Measurements from ENCODE around the gene KCNN4. TPM values are rescaled to one million over a fixed set of nuclear protein-coding genes. Genes with fewer than 3 reads are reported as not detected.
"Not testable (repeated sequence)": the region's sequence is repeated elsewhere in the genome, so short reads cannot be mapped to it uniquely, and the experiment has no call there.

The KCNN4 gene
- polyA plus RNA-seq, 2 donors: 3.9 to 4.6 TPM

DNA sequence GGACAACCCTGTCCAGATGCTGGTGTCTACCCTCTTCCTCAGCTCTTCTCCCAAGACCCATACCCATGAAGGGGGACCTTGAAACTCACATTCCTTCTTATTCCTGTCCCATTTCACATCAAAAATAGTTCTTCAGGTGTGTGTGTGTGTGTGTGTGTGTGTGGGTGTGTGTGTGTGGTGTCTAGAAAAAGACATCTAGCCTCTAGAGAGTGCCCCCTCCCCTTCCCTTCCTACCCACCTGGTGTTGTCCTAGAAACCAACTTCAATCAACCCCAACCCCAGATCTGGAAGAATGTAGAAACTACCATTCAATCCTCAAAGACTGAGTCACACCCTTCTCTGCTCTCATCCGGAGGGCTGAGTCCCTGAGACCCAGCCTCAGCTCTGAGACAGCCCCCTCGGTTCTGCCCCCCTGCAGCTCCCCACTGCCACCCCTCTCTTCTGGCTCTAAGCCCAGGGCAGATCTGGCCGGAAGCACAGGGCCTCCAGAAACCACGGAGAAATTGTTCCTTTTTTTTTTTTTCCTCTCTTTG, 3.5 kb downstream of the KCNN4 start:
- WGBS, 2 donors: 3 to 8% methylated on average over 4 of the region's 4 CpGs
- no peaks in the 10 kb centered on the region for H3K36me3 ChIP-seq (ENCODE audit: control insufficient read depth in 2 of 2, insufficient read depth in 2 of 2, low read length in 1 of 2)
- no peak overlapping the region for H3K27ac ChIP-seq (ENCODE audit: low read depth in 2 of 2, low read length in 1 of 2)
- H3K4me3 ChIP-seq (ENCODE audit: low read depth in 1 of 2, low read length in 2 of 2): no peak overlapping the region
- H3K4me1 ChIP-seq (ENCODE audit: control insufficient read depth in 2 of 2, insufficient read depth in 2 of 2, low read length in 1 of 2): peaks cover 4 to 17% of the 10 kb centered on the region in 2 donors
- no peaks in the 10 kb centered on the region for H3K9me3 ChIP-seq (ENCODE audit: control insufficient read depth in 2 of 2, insufficient read depth in 1 of 2, low read depth in 1 of 2, low read length in 1 of 2)
- H3K27me3 ChIP-seq (ENCODE audit: control insufficient read depth in 1 of 2, insufficient read depth in 2 of 2, low read length in 2 of 2): no peaks in the 10 kb centered on the region

DNA sequence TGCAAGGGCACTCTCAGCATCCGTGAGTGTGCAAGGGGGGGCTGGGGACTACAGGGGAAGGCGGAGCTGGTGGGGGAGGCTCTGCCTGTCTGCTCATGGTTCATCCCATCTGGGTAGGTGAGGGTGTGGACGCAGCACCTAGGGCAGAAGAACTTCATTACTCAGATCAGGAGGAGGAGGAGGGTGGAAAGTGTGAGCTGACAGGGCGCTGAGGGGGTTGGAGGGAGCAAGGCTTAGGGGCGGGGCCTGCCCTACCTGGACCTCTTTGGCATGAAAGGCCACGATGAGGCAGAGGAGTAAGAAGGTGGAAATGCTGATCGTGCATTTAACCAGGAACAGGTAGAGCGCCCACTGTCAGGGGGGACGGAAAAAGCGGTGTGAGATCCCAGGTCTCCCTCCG, 4.5 kb downstream of the KCNN4 start:
- Histone ChIP-seq H3K9me3 (ENCODE audit: control insufficient read depth in 2 of 2, insufficient read depth in 1 of 2, low read depth in 1 of 2, low read length in 1 of 2) (no peaks in the 10 kb centered on the region), H3K4me1 (ENCODE audit: control insufficient read depth in 2 of 2, insufficient read depth in 2 of 2, low read length in 1 of 2) (peaks cover 4 to 12% of the 10 kb centered on the region in 2 donors), H3K4me3 (ENCODE audit: low read depth in 1 of 2, low read length in 2 of 2) (no peak overlapping the region), H3K36me3 (ENCODE audit: control insufficient read depth in 2 of 2, insufficient read depth in 2 of 2, low read length in 1 of 2) (no peaks in the 10 kb centered on the region), H3K27me3 (ENCODE audit: control insufficient read depth in 1 of 2, insufficient read depth in 2 of 2, low read length in 2 of 2) (no peaks in the 10 kb centered on the region), H3K27ac (ENCODE audit: low read depth in 2 of 2, low read length in 1 of 2) (no peak overlapping the region)
- WGBS, 2 donors: 60 to 65% methylated on average over 11 of the region's 11 CpGs

DNA sequence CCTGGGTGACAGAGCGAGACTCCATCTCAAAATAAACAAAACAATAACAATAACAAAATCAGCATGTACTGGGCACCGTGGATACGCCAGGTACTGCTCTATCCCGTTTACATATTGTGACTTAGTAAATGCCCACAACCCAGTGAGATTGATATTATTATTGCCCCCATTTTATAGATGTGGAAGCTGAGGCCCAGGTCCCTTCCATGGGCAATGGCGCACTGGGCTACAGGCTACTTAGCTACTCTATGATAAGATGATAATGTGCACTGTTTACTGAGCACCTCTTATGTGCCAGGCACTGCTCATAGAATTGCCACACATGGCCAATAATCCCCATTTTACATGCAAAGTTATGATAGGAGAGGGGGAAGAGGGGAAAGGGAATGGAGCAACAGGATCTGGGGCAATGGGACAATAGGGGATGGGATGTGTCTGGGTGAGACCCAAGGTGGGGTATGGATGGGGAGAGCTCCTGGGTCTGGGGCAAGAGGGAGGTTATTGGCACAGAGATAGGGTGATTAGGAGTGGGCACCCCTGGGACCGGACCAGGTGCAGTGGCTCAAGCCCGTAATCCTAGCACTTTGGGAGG, 5.4 kb downstream of the KCNN4 start:
- no peaks in the 10 kb centered on the region for H3K9me3 ChIP-seq (ENCODE audit: control insufficient read depth in 2 of 2, insufficient read depth in 1 of 2, low read depth in 1 of 2, low read length in 1 of 2)
- H3K27ac ChIP-seq (ENCODE audit: low read depth in 2 of 2, low read length in 1 of 2): no peak overlapping the region
- no peaks in the 10 kb centered on the region for H3K36me3 ChIP-seq (ENCODE audit: control insufficient read depth in 2 of 2, insufficient read depth in 2 of 2, low read length in 1 of 2)
- no peak overlapping the region for H3K4me3 ChIP-seq (ENCODE audit: low read depth in 1 of 2, low read length in 2 of 2)
- 89% methylated on average over 7 of the region's 7 CpGs for WGBS, 2 donors
- peaks cover 4 to 5% of the 10 kb centered on the region in 2 donors for H3K4me1 ChIP-seq (ENCODE audit: control insufficient read depth in 2 of 2, insufficient read depth in 2 of 2, low read length in 1 of 2)
- no peaks in the 10 kb centered on the region for H3K27me3 ChIP-seq (ENCODE audit: control insufficient read depth in 1 of 2, insufficient read depth in 2 of 2, low read length in 2 of 2)

DNA sequence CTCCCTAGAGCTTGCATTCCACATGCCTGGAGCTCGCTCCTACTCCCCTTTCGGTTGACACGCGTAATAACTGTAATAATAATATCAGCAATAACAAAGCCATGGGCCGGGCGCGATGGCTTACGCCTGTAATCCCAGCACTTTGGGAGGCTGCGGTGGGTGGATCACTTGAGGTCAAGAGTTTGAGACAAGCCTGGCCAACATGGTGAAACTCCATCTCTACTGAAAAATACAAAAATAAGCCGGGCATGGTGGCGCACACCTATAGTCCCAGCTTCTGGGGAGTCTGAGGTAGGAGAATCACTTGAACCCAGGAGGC, 5.9 kb downstream of the KCNN4 start:
- WGBS, 2 donors: 61 to 79% methylated on average over 11 of the region's 11 CpGs
- H3K27me3 ChIP-seq (ENCODE audit: control insufficient read depth in 1 of 2, insufficient read depth in 2 of 2, low read length in 2 of 2); H3K4me3 ChIP-seq (ENCODE audit: low read depth in 1 of 2, low read length in 2 of 2); H3K27ac ChIP-seq (ENCODE audit: low read depth in 2 of 2, low read length in 1 of 2); H3K4me1 ChIP-seq (ENCODE audit: control insufficient read depth in 2 of 2, insufficient read depth in 2 of 2, low read length in 1 of 2); H3K36me3 ChIP-seq (ENCODE audit: control insufficient read depth in 2 of 2, insufficient read depth in 2 of 2, low read length in 1 of 2); H3K9me3 ChIP-seq (ENCODE audit: control insufficient read depth in 2 of 2, insufficient read depth in 1 of 2, low read depth in 1 of 2, low read length in 1 of 2): not testable (repeated sequence)

DNA sequence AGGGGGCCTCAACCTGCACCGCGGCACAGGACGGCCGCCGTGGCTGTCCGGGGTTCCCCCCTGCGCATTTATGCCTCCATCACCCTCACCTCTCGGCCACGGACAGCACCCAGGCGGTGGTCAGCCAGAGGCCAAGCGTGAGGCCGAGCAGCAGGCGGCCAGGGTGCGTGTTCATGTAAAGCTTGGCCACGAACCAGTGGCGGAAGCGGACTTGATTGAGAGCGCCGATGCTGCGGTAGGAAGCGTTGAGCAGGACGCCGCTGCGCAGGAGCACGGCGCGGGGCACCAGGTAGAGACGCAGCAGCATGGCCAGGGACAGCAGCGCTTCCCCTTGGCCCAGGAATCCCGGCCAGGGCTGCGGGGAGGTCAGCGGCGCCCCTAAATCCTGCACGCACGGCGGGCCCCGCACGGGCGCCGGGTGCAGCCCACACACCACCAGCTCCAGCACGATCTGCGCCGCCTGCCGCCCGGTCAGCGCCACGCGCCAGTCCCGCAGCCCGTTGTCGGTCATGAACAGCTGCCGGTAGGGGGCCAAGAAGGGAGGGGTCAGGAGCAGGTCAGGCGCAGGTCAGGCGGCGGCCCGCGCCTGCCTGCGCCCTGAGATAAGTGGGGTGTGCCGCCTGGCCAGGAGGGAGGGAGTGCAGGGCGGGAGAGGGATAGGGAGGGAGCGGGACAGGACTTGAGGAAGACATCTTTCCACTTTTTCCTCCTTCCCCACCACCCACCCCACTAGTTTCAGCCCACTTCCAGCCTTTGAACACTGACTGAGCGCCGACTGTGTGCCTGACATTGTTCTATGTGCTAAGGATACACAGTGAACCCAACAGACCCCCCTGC, 6.5 kb downstream of the KCNN4 start:
- Histone ChIP-seq H3K36me3 (ENCODE audit: control insufficient read depth in 2 of 2, insufficient read depth in 2 of 2, low read length in 1 of 2) (peaks cover 0 to under 1% of the 10 kb centered on the region in 2 donors), H3K27me3 (ENCODE audit: control insufficient read depth in 1 of 2, insufficient read depth in 2 of 2, low read length in 2 of 2) (no peaks in the 10 kb centered on the region), H3K4me3 (ENCODE audit: low read depth in 1 of 2, low read length in 2 of 2) (no peak overlapping the region), H3K9me3 (ENCODE audit: control insufficient read depth in 2 of 2, insufficient read depth in 1 of 2, low read depth in 1 of 2, low read length in 1 of 2) (no peaks in the 10 kb centered on the region), H3K4me1 (ENCODE audit: control insufficient read depth in 2 of 2, insufficient read depth in 2 of 2, low read length in 1 of 2) (peaks cover 4 to 5% of the 10 kb centered on the region in 2 donors), H3K27ac (ENCODE audit: low read depth in 2 of 2, low read length in 1 of 2) (no peak overlapping the region)
- 38 to 50% methylated on average over 61 to 63 of the region's 63 CpGs for WGBS, 2 donors

DNA sequence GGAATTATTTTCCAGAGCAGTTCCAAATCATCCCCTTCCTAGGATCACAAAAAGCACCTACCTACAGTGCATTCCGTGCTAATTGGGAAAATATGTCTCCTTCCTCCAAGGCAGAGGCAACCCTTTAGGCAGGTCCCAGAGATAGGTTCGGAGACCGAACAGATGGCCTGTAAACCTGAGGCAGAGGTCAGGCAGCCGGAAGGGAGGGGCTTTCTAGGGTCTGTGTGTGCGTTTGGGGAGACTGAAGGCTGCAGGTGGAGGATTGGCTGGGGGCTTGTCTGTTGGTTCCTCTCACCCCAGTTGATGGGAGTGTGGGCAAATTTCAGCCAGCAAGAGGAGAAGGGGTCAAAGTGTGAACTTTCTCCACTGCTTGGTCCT, 7.1 kb downstream of the KCNN4 start:
- peaks cover 0 to 3% of the 10 kb centered on the region in 2 donors for H3K36me3 ChIP-seq (ENCODE audit: control insufficient read depth in 2 of 2, insufficient read depth in 2 of 2, low read length in 1 of 2)
- H3K27me3 ChIP-seq (ENCODE audit: control insufficient read depth in 1 of 2, insufficient read depth in 2 of 2, low read length in 2 of 2): no peaks in the 10 kb centered on the region
- H3K4me1 ChIP-seq (ENCODE audit: control insufficient read depth in 2 of 2, insufficient read depth in 2 of 2, low read length in 1 of 2): peaks cover 4 to 5% of the 10 kb centered on the region in 2 donors
- WGBS, 2 donors: 65 to 76% methylated on average over 5 of the region's 5 CpGs
- H3K9me3 ChIP-seq (ENCODE audit: control insufficient read depth in 2 of 2, insufficient read depth in 1 of 2, low read depth in 1 of 2, low read length in 1 of 2): no peaks in the 10 kb centered on the region
- H3K4me3 ChIP-seq (ENCODE audit: low read depth in 1 of 2, low read length in 2 of 2): no peak overlapping the region
- H3K27ac ChIP-seq (ENCODE audit: low read depth in 2 of 2, low read length in 1 of 2): no peak overlapping the region

DNA sequence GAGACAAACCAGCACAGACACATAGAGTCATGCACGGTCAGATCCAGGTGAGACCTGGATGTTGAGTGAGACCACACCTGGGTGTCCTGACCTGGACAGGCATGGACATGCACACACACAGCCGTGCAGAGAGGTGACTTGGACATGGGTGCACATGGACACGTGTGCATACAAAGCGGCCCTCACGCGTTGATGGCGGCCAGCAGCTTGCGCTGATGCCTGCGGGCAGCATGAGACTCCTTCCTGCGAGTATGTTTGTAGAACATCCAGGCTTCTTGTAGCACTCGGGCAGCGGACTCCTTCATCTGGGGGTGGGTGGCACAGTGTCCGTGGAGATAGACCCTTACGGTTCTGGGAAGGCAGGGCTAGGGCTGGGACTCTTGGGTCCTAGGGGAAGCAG, 11.5 kb downstream of the KCNN4 start:
- H3K27ac ChIP-seq (ENCODE audit: low read depth in 2 of 2, low read length in 1 of 2): no peak overlapping the region
- no peaks in the 10 kb centered on the region for H3K27me3 ChIP-seq (ENCODE audit: control insufficient read depth in 1 of 2, insufficient read depth in 2 of 2, low read length in 2 of 2)
- 87 to 94% methylated on average over 14 of the region's 14 CpGs for WGBS, 2 donors
- H3K4me1 ChIP-seq (ENCODE audit: control insufficient read depth in 2 of 2, insufficient read depth in 2 of 2, low read length in 1 of 2): peaks cover 1 to 7% of the 10 kb centered on the region in 2 donors
- H3K36me3 ChIP-seq (ENCODE audit: control insufficient read depth in 2 of 2, insufficient read depth in 2 of 2, low read length in 1 of 2): peaks cover 0 to 3% of the 10 kb centered on the region in 2 donors
- H3K9me3 ChIP-seq (ENCODE audit: control insufficient read depth in 2 of 2, insufficient read depth in 1 of 2, low read depth in 1 of 2, low read length in 1 of 2): no peaks in the 10 kb centered on the region
- no peak overlapping the region for H3K4me3 ChIP-seq (ENCODE audit: low read depth in 1 of 2, low read length in 2 of 2)

DNA sequence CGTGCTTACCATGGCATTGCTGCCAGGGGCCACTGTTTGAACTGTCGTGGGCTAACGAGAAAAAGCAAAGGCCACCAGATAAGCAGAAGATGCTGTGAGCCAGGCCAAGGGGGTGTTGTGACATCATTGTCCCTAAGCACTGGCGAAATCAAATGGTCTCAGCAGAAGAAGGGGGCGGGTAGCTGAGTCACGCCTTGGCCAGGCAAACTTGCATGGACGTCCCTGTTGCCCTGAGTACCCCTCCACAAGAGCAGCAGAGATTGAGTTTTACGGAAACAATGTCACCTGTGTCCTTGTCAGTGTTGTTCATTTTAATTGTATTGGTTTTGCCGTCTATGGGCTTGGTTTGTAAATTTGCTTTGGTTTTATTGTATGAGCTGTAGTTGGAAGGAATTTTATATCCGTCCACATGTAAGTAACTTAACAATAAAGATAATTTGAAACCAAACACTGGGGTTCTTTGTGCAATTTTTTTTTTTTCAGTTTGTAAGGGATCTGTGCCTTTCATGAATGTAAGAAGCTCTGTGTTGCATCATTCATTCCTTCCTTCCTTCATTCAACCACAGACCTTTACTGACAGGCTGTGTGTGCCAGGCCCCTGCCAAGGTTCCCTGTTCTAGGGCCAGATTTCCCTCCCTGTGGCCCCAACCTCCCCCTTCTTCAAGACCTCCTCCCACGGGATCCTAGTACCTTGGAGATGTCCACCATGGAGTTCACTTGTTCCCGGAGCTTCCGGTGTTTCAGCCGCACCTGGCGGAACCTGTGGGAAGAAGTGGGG, 12.3 kb downstream of the KCNN4 start:
- Histone ChIP-seq H3K27me3 (ENCODE audit: control insufficient read depth in 1 of 2, insufficient read depth in 2 of 2, low read length in 2 of 2) (no peaks in the 10 kb centered on the region), H3K36me3 (ENCODE audit: control insufficient read depth in 2 of 2, insufficient read depth in 2 of 2, low read length in 1 of 2) (peaks cover 0 to 3% of the 10 kb centered on the region in 2 donors), H3K4me3 (ENCODE audit: low read depth in 1 of 2, low read length in 2 of 2) (no peak overlapping the region), H3K4me1 (ENCODE audit: control insufficient read depth in 2 of 2, insufficient read depth in 2 of 2, low read length in 1 of 2) (peaks cover 0 to 8% of the 10 kb centered on the region in 2 donors), H3K9me3 (ENCODE audit: control insufficient read depth in 2 of 2, insufficient read depth in 1 of 2, low read depth in 1 of 2, low read length in 1 of 2) (no peaks in the 10 kb centered on the region), H3K27ac (ENCODE audit: low read depth in 2 of 2, low read length in 1 of 2) (no peak overlapping the region)
- 74 to 80% methylated on average over 15 of the region's 15 CpGs for WGBS, 2 donors

DNA sequence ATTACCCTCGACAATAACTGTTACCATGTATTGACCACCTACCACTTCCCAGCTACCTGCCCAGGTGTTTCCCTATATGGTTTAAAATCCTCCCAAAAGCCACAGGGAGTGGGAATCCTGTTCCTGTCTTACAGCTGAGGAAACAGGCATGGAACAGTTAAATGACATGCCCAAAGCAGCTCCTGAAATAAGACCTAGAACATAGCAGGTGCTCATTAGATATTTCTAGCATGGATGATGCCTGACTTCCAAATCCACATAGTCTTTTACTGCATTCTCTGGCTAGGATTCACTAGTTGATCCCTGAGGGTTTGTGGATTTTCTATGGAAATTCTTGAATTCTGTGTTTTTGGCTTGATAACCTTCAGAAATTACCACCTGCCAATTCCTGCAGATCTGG, 13.0 kb downstream of the KCNN4 start:
- 68 to 86% methylated on average over 1 of the region's 1 CpG for WGBS, 2 donors
- H3K4me1 ChIP-seq (ENCODE audit: control insufficient read depth in 2 of 2, insufficient read depth in 2 of 2, low read length in 1 of 2): peaks cover 0 to 9% of the 10 kb centered on the region in 2 donors
- H3K9me3 ChIP-seq (ENCODE audit: control insufficient read depth in 2 of 2, insufficient read depth in 1 of 2, low read depth in 1 of 2, low read length in 1 of 2): no peaks in the 10 kb centered on the region
- H3K4me3 ChIP-seq (ENCODE audit: low read depth in 1 of 2, low read length in 2 of 2): no peak overlapping the region
- H3K27me3 ChIP-seq (ENCODE audit: control insufficient read depth in 1 of 2, insufficient read depth in 2 of 2, low read length in 2 of 2): no peaks in the 10 kb centered on the region
- H3K27ac ChIP-seq (ENCODE audit: low read depth in 2 of 2, low read length in 1 of 2): no peak overlapping the region
- peaks cover 0 to 3% of the 10 kb centered on the region in 2 donors for H3K36me3 ChIP-seq (ENCODE audit: control insufficient read depth in 2 of 2, insufficient read depth in 2 of 2, low read length in 1 of 2)

Data from esophagus (tissue), 2 donors.